Left cardiac atrium (tissue), 4 donors: ENCODE results near the gene SOX12. TPM values are rescaled to one million over a fixed set of nuclear protein-coding genes. Genes with fewer than 3 reads are reported as not detected.
A peak's percentile ranks its signal among the peaks of the same experiment; 100 is the strongest.

ENCODE experiments used
- ATAC-seq, 2 donors: fragments of 200-7000 bp; cut with Tn5 transposase; one replicate each; pipeline ENCODE4 v1.9.1; 2020; ENCODE audit warnings: mild to moderate bottlenecking in 2 of 2, moderate library complexity in 2 of 2
- DNase-seq: peaks from one replicate; pipeline ENCODE4 v3.0.0-alpha.2; 2020
- intact Hi-C, 2 donors: fragments of 100-400 bp; cut with DNase I; formaldehyde crosslinking; loops; one replicate each; pipeline versions ENCODE4 v1.14.1 to v1.15.1; 2022 to 2023
- long read RNA-seq: library from polyadenylated mRNA; unstranded; transcript quantifications from one replicate; pipeline ENCODE4 v2.0.0, GENCODE V29; 2021
- total RNA-seq, 2 donors: library from RNA; stranded (reverse); fragmentation: NEBNext Ultra II Directional; extraction: Animal tissue kit (Norgen Biotek cat#: 25700); gene quantifications; one replicate each; pipeline ENCODE4 v1.2.1, GENCODE V29; 2021
- donor health status: DM: no; HTN: yes; CAD: no.
- donor health status: DM: no; HTN: yes; CAD: no; lungs with severe emphysema.
- donor health status: DM: yes; HTN: yes; CAD: no.
- donor health status: Dilated cardiomyopathy.

SOX12 gene
- total RNA-seq = 10 to 100 TPM in 1 of 2 donors, 1 to 10 TPM in 1; 8.1 to 11.6 TPM
- long read RNA-seq = 0 reads

GRCh38 chr20:325045-325888, at the start of gene SOX12:
Gene SOX12 (plus strand): TSS chr20:325552. CDS start chr20:325925, 373 bp downstream.
- ATAC-seq (peak; percentile 80 to 81), DNase-seq (peak; percentile 98)
- intact Hi-C loops = no loop called here

- no peak for DNase-seq
- ATAC-seq = no peak
- intact Hi-C loops = no loop called here
Observed at GRCh38 chr20:275791-276190, 49.6 kb upstream of the SOX12 start.

GRCh38 chr20:276620-277495, 48.5 kb upstream of the SOX12 start:
- DNase-seq = no peak
- intact Hi-C loops = no loop called here

GRCh38 chr20:277496-277781, 47.9 kb upstream of the SOX12 start:
- intact Hi-C loops = no loop called here
- no peak for ATAC-seq
- DNase-seq = no peak

More at GRCh38 chr20:276620-277495, 48.5 kb upstream of the SOX12 start:
- ATAC-seq = no peak

GRCh38 chr20:278181-278580, 47.2 kb upstream of the SOX12 start:
- intact Hi-C loops = no loop called here
- ATAC-seq (no peak), DNase-seq (no peak)

GRCh38 chr20:278607-279571, 46.5 kb upstream of the SOX12 start:
- DNase-seq (peak; percentile 62), ATAC-seq (peak; percentile 61 to 70)
- intact Hi-C loops = no loop called here

GRCh38 chr20:284172-284571, 41.2 kb upstream of the SOX12 start:
- DNase-seq (no peak), ATAC-seq (no peak)
- intact Hi-C loops = no loop called here

GRCh38 chr20:286508-286907, 38.8 kb upstream of the SOX12 start:
- no peak for ATAC-seq
- no peak for DNase-seq
- intact Hi-C loops = no loop called here

GRCh38 chr20:288956-289692, 36.2 kb upstream of the SOX12 start:
- DNase-seq = no peak

GRCh38 chr20:289693-290083, 35.7 kb upstream of the SOX12 start:
- intact Hi-C loops = no loop called here
- ATAC-seq (no peak), DNase-seq (no peak)

More at GRCh38 chr20:288956-289692, 36.2 kb upstream of the SOX12 start:
- ATAC-seq = no peak
- intact Hi-C loops = no loop called here

GRCh38 chr20:290084-290831, 35.1 kb upstream of the SOX12 start, which contains the start of gene C20orf96:
Gene C20orf96 (minus strand): TSS chr20:290750. CDS start chr20:290610, 140 bp downstream.
- intact Hi-C loops = no loop called here
- peak; percentile 94 for DNase-seq
- ATAC-seq = peak; percentile 98 to 99

GRCh38 chr20:294602-295001, 30.8 kb upstream of the SOX12 start:
- DNase-seq = no peak
- ATAC-seq = no peak
- intact Hi-C loops = no loop called here

GRCh38 chr20:295804-296203, 29.5 kb upstream of the SOX12 start:
- no peak for DNase-seq
- no peak for ATAC-seq
- intact Hi-C loops = no loop called here

GRCh38 chr20:297098-297924, 28.0 kb upstream of the SOX12 start, which contains the start of gene ZCCHC3:
Gene ZCCHC3 (plus strand): TSS chr20:297570. CDS start chr20:297587, 17 bp downstream.
- intact Hi-C loops = no loop called here
- DNase-seq (peak; percentile 91), ATAC-seq (peak; percentile 95)

- intact Hi-C loops = loop anchor here in 1 of 2 donors (2.0 kb wide), 1 partner anchor 25 kb away; no protein-coding TSS in a partner anchor
- ATAC-seq = peak; percentile 62 to 63
Observed at GRCh38 chr20:297925-298775, 27.2 kb upstream of the SOX12 start.

More at GRCh38 chr20:297925-298775, 27.2 kb upstream of the SOX12 start:
- peak; percentile 78 for DNase-seq
